H9 (cell line): Measurements from ENCODE around the gene ATF6. TPM values are rescaled to one million over a fixed set of nuclear protein-coding genes. Genes with fewer than 3 reads are reported as not detected.

Experiments used
- DNase-seq: peaks from one replicate; pipeline ENCODE4 v3.0.0-alpha.2; 2017
- H2AFZ ChIP-seq: one replicate; pipeline ENCODE4 v1.6.1; 2013; ENCODE audit warnings: mild to moderate bottlenecking, low read length, control low read depth, moderate library complexity
- H2AK5ac ChIP-seq: 2 replicates; pipeline ENCODE4 v1.6.1; 2013; ENCODE audit warnings: low read length, control low read depth, mixed read lengths; ENCODE audit not compliant: insufficient read length
- H2BK120ac ChIP-seq: one replicate; pipeline ENCODE4 v1.6.1; 2013; ENCODE audit warnings: low read depth, mild to moderate bottlenecking, low read length, control low read depth, inconsistent platforms; ENCODE audit not compliant: poor library complexity, severe bottlenecking
- H2BK12ac ChIP-seq: 2 replicates; pipeline ENCODE4 v1.6.1; 2013; ENCODE audit warnings: low read length, control low read depth, mixed read lengths, low read depth; ENCODE audit not compliant: insufficient read length
- H2BK15ac ChIP-seq: 2 replicates; pipeline ENCODE4 v1.6.1; 2013; ENCODE audit warnings: low read depth, low read length, control low read depth
- H2BK20ac ChIP-seq: one replicate; pipeline ENCODE4 v1.6.1; 2013; ENCODE audit warnings: low read depth, mild to moderate bottlenecking, low read length, control low read depth, inconsistent platforms; ENCODE audit not compliant: poor library complexity, severe bottlenecking
- H2BK5ac ChIP-seq: 2 replicates; pipeline ENCODE4 v1.6.1; 2013; ENCODE audit warnings: low read length, control low read depth, mixed read lengths; ENCODE audit not compliant: insufficient read length
- H3K14ac ChIP-seq: 2 replicates; pipeline ENCODE4 v1.6.1; 2013; ENCODE audit warnings: low read length, control low read depth; ENCODE audit not compliant: insufficient read depth
- H3K18ac ChIP-seq: 2 replicates; pipeline ENCODE4 v1.6.1; 2013; ENCODE audit warnings: low read depth, mild to moderate bottlenecking, mixed read lengths, low read length, control low read depth; ENCODE audit not compliant: insufficient read length
- H3K23ac ChIP-seq: 2 replicates; pipeline ENCODE4 v1.6.1; 2013; ENCODE audit warnings: low read length, control low read depth, mixed read lengths, low read depth; ENCODE audit not compliant: insufficient read length
- H3K23me2 ChIP-seq: 2 replicates; pipeline ENCODE4 v1.6.1; 2013; ENCODE audit warnings: low read depth, mild to moderate bottlenecking, mixed read lengths, low read length, control low read depth; ENCODE audit not compliant: insufficient read length, poor library complexity, severe bottlenecking
- H3K27ac ChIP-seq: 2 replicates; pipeline ENCODE4 v1.5.1; 2013; ENCODE audit warnings: low read length, control low read depth, mixed read lengths, low read depth; ENCODE audit not compliant: insufficient read length
- H3K27me3 ChIP-seq: 2 replicates; pipeline ENCODE4 v1.6.1; 2013; ENCODE audit warnings: low read length, control low read depth, inconsistent platforms; ENCODE audit not compliant: insufficient read depth
- H3K4ac ChIP-seq: 2 replicates; pipeline ENCODE4 v1.6.1; 2013; ENCODE audit warnings: low read depth, mild to moderate bottlenecking, control low read depth, inconsistent platforms, low read length, moderate library complexity
- H3K4me1 ChIP-seq: 2 replicates; pipeline ENCODE4 v1.6.1; 2013; ENCODE audit warnings: low read length, control low read depth, inconsistent platforms; ENCODE audit not compliant: insufficient read depth
- H3K4me2 ChIP-seq: 2 replicates; pipeline ENCODE4 v1.6.1; 2013; ENCODE audit warnings: low read length, control low read depth, mixed read lengths; ENCODE audit not compliant: insufficient read length, insufficient read depth
- H3K56ac ChIP-seq: 2 replicates; pipeline ENCODE4 v1.6.1; 2013; ENCODE audit warnings: low read depth, mild to moderate bottlenecking, mixed read lengths, low read length, control low read depth; ENCODE audit not compliant: insufficient read length
- H3K79me1 ChIP-seq: 2 replicates; pipeline ENCODE4 v1.6.1; 2013; ENCODE audit warnings: low read depth, mild to moderate bottlenecking, moderate library complexity, low read length, control low read depth, inconsistent platforms; ENCODE audit not compliant: insufficient read depth, poor library complexity, severe bottlenecking
- H3K79me2 ChIP-seq: 2 replicates; pipeline ENCODE4 v1.6.1; 2013; ENCODE audit warnings: low read length, control low read depth, inconsistent platforms; ENCODE audit not compliant: insufficient read depth
- H3K9ac ChIP-seq: 2 replicates; pipeline ENCODE4 v1.6.1; 2013; ENCODE audit warnings: low read length, control low read depth, mixed read lengths; ENCODE audit not compliant: insufficient read length; ENCODE audit errors: extremely low read depth
- H3K9me3 ChIP-seq: one replicate; pipeline ENCODE4 v1.6.1; 2013; ENCODE audit warnings: low read depth, low read length, inconsistent platforms; ENCODE audit not compliant: control insufficient read depth
- H3T11ph ChIP-seq: one replicate; pipeline ENCODE4 v1.6.1; 2013; ENCODE audit warnings: mild to moderate bottlenecking, low read length, control low read depth, inconsistent platforms
- H4K20me1 ChIP-seq: one replicate; pipeline ENCODE4 v1.6.1; 2013; ENCODE audit not compliant: control insufficient read depth, insufficient read length, insufficient read depth
- H4K5ac ChIP-seq: 2 replicates; pipeline ENCODE4 v1.6.1; 2013; ENCODE audit warnings: low read depth, mild to moderate bottlenecking, mixed read lengths, low read length, control low read depth; ENCODE audit not compliant: insufficient read length
- H4K8ac ChIP-seq: replicated peaks from 2 replicates; pipeline ENCODE4 v1.6.1; 2013; ENCODE audit warnings: low read length, control low read depth, mixed read lengths, low read depth; ENCODE audit not compliant: insufficient read length
- H4K91ac ChIP-seq: 2 replicates; pipeline ENCODE4 v1.6.1; 2013; ENCODE audit warnings: low read depth, mild to moderate bottlenecking, moderate library complexity, mixed read lengths, low read length, control low read depth; ENCODE audit not compliant: insufficient read length
- H3K27ac Mint-ChIP-seq, 3 experiments: 2 replicates in 2 of 3; 3 replicates in 1 of 3; pipeline ENCODE4 v1.8.0; 2020 to 2021; ENCODE audit warnings: mixed read lengths in 3 of 3, mild to moderate bottlenecking in 1 of 3, moderate library complexity in 1 of 3
- H3K27me3 Mint-ChIP-seq: 2 replicates; pipeline ENCODE4 v1.8.0; 2021; ENCODE audit warnings: low read depth, mild to moderate bottlenecking, moderate library complexity, mixed read lengths
- H3K36me3 Mint-ChIP-seq, 3 experiments: 2 replicates in 2 of 3; 3 replicates in 1 of 3; pipeline ENCODE4 v1.8.0; 2020 to 2021; ENCODE audit warnings: low read depth in 3 of 3, mixed read lengths in 3 of 3; ENCODE audit not compliant: insufficient read depth in 1 of 3
- H3K4me1 Mint-ChIP-seq, 2 experiments: 2 replicates each; pipeline ENCODE4 v1.8.0; 2020; ENCODE audit warnings: mixed read lengths in 2 of 2
- H3K4me3 Mint-ChIP-seq, 2 experiments: 2 replicates in 1 of 2; 3 replicates in 1 of 2; pipeline ENCODE4 v1.8.0; 2020 to 2021; ENCODE audit warnings: mild to moderate bottlenecking in 2 of 2, mixed read lengths in 2 of 2, moderate library complexity in 1 of 2
- H3K9me3 Mint-ChIP-seq, 2 experiments: 2 replicates in 1 of 2; 3 replicates in 1 of 2; pipeline ENCODE4 v1.8.0; 2020; ENCODE audit warnings: mild to moderate bottlenecking in 2 of 2, mixed read lengths in 2 of 2, moderate library complexity in 1 of 2
- whole genome bisulfite sequencing: extraction: QIAGEN DNeasy Blood & Tissue Kit; methylation state at CpG from one replicate; pipeline ENCODE4 v1.1.7; 2013; ENCODE audit warnings: missing lambda C conversion rate, low lambda C conversion rate, mixed read lengths; ENCODE audit not compliant: insufficient read length; ENCODE audit errors: extremely low coverage; 5-methylcytosine and 5-hydroxymethylcytosine counted together
- total RNA-seq: library from RNA; stranded (reverse); gene quantifications from 2 replicates; pipeline ENCODE4 v1.2.1, GENCODE V29; 2021
- TF ChIP-seq, protein P1 (sequence below): fragments of 200-600 bp; sonication (generic); conservative IDR thresholded peaks from 3 replicates; pipeline ENCODE4 v1.8.0; 2021; ENCODE audit warnings: antibody characterized with exemption, mild to moderate bottlenecking

The ATF6 gene
- total RNA-seq, 1 experiment from 2014 or later: 11.2 TPM

DNA sequence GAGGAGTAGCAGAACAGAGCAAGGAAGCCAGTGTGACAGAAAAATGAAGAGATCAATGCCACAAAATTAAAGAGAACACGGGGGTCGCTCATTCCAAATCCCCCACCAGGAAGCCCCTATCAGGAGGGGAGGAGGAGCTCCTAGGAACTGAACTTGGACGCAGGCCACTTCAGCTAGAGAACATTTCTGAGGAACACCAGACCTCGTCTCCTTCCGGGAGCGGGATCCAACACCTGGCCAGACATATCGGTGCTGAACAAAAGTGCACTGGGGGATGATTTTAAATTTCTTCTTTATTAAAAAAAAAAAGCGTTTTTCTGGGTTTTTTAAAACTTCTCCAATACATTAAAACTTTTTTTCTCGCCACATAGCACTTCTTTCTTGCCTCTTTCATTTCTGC is 216.8 kb downstream of the ATF6 start:
- no peaks in the 10 kb centered on the region for H3K79me1 ChIP-seq
- H3K79me2 ChIP-seq: no peaks in the 10 kb centered on the region
- H4K20me1 ChIP-seq: no peaks in the 10 kb centered on the region
- no peaks in the 10 kb centered on the region for H3K23me2 ChIP-seq
- H2BK120ac ChIP-seq: no peak overlapping the region
- H2BK5ac ChIP-seq: no peak overlapping the region
- H2AFZ ChIP-seq: no peak overlapping the region
- no peak overlapping the region for H2BK15ac ChIP-seq
- no CpG with 5 or more reads among the region's 9 CpGs for WGBS
- H3K4me2 ChIP-seq: no peak overlapping the region
- H2BK20ac ChIP-seq: no peak overlapping the region
- Mint-ChIP-seq H3K36me3 (peaks cover 2 to 9% (median 7%) of the 10 kb centered on the region in 3 experiments; a peak in 4 of 7 replicates), H3K9me3 (peaks cover 7 to 8% of the 10 kb centered on the region in 2 experiments), H3K4me3 (no peak overlapping the region), H3K4me1 (no peaks in the 10 kb centered on the region), H3K27me3 (peaks cover 5% of the 10 kb centered on the region), H3K27ac (no peak overlapping the region)
- H4K5ac ChIP-seq: no peak overlapping the region
- no peak overlapping the region for H3K18ac ChIP-seq
- no peak overlapping the region for H4K8ac ChIP-seq
- no peak for DNase-seq
- no peaks in the 10 kb centered on the region for H3K4me1 ChIP-seq
- H4K91ac ChIP-seq: no peak overlapping the region
- H3K4ac ChIP-seq: no peak overlapping the region
- no peak overlapping the region for H3K27ac ChIP-seq
- H3K14ac ChIP-seq: no peak overlapping the region
- H2BK12ac ChIP-seq: no peak overlapping the region
- H2AK5ac ChIP-seq: no peak overlapping the region
- H3K27me3 ChIP-seq: no peaks in the 10 kb centered on the region
- H3K9me3 ChIP-seq: peaks cover 10% of the 10 kb centered on the region
- no peak overlapping the region for H3K23ac ChIP-seq
- H3K56ac ChIP-seq: no peak overlapping the region
- H3K9ac ChIP-seq: no peak overlapping the region
- H3T11ph ChIP-seq: no peak overlapping the region
- TF ChIP-seq, protein P1, sequence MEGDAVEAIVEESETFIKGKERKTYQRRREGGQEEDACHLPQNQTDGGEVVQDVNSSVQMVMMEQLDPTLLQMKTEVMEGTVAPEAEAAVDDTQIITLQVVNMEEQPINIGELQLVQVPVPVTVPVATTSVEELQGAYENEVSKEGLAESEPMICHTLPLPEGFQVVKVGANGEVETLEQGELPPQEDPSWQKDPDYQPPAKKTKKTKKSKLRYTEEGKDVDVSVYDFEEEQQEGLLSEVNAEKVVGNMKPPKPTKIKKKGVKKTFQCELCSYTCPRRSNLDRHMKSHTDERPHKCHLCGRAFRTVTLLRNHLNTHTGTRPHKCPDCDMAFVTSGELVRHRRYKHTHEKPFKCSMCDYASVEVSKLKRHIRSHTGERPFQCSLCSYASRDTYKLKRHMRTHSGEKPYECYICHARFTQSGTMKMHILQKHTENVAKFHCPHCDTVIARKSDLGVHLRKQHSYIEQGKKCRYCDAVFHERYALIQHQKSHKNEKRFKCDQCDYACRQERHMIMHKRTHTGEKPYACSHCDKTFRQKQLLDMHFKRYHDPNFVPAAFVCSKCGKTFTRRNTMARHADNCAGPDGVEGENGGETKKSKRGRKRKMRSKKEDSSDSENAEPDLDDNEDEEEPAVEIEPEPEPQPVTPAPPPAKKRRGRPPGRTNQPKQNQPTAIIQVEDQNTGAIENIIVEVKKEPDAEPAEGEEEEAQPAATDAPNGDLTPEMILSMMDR: no peak
